OCI-LY1 (cell line): ENCODE results near the gene SSUH2.

Source experiments
- EZH2 ChIP-seq: fragments of 200-600 bp; sonication (generic), shearing (Covaris generic); IDR thresholded peaks from 2 replicates; pipeline ENCODE4 v1.8.0; 2017; ENCODE audit warnings: borderline replicate concordance, mixed run types, mild to moderate bottlenecking, antibody characterized with exemption, low read length, moderate library complexity, mixed read lengths
- TF ChIP-seq, protein P1 (sequence below): fragments of 200-600 bp; sonication (generic), shearing (Covaris generic); IDR thresholded peaks from 2 replicates; pipeline ENCODE4 v1.5.1; 2017; ENCODE audit warnings: mild to moderate bottlenecking, antibody characterized with exemption, low read length, moderate library complexity, mixed read lengths

DNA sequence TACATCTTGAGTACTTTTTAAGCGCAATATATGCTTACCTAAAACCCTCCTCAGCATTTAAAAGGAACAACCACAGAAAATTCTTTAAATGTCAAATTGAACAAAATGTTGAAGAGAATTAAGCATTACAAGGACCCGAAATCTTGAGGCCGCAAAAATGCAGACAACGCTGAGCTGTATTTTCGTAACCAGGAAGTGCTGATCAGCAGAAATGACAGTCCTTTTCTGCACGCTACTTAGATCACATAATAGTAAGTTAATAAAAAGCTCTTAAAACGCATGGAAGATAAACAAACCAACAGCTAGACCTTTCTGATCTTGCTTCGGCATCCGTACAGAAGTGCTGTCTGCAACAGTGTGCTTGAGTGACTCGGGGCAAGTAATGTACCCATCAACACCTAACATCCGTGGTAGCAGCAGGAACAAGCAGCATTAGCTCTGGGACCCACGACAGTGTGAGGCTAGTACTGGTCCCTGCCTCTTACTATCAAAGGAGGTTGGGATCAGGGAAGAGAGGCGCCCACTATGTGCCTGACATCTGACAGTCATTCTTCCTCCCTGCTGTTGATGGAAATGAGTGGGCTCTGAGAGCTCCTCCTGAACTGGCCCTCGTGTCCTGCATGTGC, 1.8 kb upstream of the SSUH2 start:
- TF ChIP-seq EZH2 = no peak
- TF ChIP-seq, protein P1, sequence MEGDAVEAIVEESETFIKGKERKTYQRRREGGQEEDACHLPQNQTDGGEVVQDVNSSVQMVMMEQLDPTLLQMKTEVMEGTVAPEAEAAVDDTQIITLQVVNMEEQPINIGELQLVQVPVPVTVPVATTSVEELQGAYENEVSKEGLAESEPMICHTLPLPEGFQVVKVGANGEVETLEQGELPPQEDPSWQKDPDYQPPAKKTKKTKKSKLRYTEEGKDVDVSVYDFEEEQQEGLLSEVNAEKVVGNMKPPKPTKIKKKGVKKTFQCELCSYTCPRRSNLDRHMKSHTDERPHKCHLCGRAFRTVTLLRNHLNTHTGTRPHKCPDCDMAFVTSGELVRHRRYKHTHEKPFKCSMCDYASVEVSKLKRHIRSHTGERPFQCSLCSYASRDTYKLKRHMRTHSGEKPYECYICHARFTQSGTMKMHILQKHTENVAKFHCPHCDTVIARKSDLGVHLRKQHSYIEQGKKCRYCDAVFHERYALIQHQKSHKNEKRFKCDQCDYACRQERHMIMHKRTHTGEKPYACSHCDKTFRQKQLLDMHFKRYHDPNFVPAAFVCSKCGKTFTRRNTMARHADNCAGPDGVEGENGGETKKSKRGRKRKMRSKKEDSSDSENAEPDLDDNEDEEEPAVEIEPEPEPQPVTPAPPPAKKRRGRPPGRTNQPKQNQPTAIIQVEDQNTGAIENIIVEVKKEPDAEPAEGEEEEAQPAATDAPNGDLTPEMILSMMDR = no peak
